ENCODE results near the gene ACSF2.
"Not testable (repeated sequence)": the region's sequence is repeated elsewhere in the genome, so short reads cannot be mapped to it uniquely, and the experiment has no call there.

ACSF2 gene

DNA sequence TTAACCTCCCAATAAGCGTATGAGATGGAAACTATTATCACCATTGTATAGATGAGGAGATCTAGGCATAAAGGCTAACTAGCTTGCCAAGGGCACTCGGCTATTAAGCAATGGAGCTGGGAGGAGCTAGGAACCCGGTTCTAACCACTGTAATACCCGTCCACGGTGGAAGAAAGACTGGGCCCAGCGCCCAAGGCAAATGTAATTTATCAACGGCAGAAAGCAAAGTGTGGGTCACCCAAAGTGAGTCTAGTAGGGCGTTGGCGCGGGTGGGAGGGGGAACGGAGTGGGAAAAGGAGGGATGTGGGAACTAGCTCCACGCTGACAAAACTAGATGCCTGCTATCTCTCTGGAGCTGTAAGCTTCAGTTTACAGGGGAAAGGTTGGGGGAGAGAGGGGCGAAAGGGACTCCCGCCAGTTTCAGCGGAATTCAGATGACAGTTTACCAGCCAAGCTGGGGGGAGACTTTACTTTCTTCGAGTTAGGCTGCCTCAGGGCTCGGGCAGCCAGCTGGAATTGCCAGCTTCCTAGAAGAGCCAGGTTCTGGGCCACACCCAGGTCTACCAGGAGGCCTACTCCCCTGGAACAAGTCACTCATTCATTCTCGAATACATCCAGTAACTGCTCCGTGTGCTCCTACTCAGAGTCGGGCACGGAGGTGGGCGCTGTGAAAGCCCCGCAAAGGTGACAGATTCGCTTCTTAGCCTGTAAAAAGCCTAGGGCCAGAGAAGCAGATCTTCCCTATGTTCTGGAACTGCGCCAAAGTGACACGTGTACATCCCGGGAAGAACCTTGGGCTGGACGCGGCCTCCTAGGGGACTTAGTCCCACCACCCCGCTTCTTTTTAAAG, 29.5 kb upstream of the ACSF2 start:
- DNase-seq (ENCODE audit: low read depth), result no peak
- TF ChIP-seq, protein P1, sequence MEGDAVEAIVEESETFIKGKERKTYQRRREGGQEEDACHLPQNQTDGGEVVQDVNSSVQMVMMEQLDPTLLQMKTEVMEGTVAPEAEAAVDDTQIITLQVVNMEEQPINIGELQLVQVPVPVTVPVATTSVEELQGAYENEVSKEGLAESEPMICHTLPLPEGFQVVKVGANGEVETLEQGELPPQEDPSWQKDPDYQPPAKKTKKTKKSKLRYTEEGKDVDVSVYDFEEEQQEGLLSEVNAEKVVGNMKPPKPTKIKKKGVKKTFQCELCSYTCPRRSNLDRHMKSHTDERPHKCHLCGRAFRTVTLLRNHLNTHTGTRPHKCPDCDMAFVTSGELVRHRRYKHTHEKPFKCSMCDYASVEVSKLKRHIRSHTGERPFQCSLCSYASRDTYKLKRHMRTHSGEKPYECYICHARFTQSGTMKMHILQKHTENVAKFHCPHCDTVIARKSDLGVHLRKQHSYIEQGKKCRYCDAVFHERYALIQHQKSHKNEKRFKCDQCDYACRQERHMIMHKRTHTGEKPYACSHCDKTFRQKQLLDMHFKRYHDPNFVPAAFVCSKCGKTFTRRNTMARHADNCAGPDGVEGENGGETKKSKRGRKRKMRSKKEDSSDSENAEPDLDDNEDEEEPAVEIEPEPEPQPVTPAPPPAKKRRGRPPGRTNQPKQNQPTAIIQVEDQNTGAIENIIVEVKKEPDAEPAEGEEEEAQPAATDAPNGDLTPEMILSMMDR (conservative IDR thresholded peaks at IDR 0.05; ENCODE audit: low read depth, low read length), result no peak

DNA sequence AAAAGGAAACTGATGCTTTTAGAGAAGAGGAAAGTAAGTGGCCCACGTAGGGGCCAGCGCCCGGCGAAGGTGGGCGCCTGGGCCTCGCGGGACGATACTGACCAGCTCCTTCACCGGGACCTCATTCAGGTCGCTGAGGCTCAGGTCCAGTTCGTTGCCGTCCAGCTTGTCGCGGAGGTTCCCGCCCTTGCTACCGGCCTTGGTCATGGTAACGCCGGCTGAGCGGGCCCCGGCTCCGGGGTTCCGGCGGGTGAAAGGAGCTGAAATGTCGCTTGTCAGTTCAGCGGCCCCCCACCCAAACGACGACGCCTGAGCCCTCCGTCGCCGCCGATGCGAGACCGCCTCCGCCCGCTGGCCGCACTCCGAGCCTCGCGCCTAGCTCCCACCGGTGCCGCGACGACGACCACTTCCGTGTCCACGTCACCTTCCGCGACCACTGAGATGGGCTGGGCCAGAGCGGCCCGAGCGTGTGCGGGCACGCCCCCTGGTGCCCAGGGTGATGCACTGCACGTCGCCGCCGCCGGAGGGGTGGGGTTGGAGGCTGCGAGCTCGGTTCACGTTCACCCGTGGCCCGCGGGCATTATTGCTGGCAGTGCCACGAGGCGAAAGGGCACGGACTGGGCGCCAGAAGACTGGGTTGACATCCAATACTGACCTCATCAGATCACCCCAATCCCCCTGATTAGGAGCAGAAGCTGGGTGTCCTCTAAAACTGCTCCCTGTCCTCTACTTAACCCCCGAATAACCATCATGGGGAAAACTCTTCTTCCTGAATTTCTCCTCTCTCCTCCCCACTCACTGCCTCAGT, 28.7 kb upstream of the ACSF2 start, which contains the start of gene LRRC59:
TSS of gene LRRC59 (minus strand) at position 413 of the 808 bp plus-strand sequence. CDS start at position 207, 206 bp downstream.
- DNase-seq (ENCODE audit: low read depth), result peak; percentile 33
- H3K4me3 ChIP-seq (ENCODE audit: low read length), result peak within 1 kb of the TSS; percentile 98
- TF ChIP-seq, protein P1 (conservative IDR thresholded peaks at IDR 0.05; ENCODE audit: low read depth, low read length), result peak; percentile 93

More for the DNA sequence above, 29.5 kb upstream of the ACSF2 start:
- H3K4me3 ChIP-seq (ENCODE audit: low read length), result peak overlapping the region; percentile 98

- peak overlapping the region; percentile 98 for H3K4me3 ChIP-seq (ENCODE audit: low read length)
- DNase-seq (ENCODE audit: low read depth), result no peak
- TF ChIP-seq, protein P1 (conservative IDR thresholded peaks at IDR 0.05; ENCODE audit: low read depth, low read length), result no peak
These were observed 28.1 kb upstream of the ACSF2 start for GRCh38 chr17:50397919-50398285.

DNA sequence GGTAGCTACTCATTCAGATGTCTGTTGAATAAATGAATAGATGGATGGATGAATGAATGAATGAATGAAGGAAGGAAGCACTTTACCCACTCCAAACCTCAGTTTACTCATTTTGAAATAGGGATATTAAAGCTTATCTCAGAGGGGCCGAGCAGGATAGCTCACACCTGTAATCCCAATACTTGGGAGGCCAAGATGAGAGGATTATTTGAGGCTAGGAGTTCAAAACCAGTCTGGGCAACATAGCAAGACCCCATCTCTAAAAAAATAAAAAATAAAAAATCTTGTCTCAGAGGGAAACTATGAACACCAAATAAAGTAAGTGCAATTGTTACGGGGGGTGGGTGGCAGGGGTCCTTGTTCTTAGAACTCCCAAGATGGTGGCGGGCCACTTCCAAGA, 27.3 kb upstream of the ACSF2 start:
- DNase-seq (ENCODE audit: low read depth), result not testable (repeated sequence)

DNA sequence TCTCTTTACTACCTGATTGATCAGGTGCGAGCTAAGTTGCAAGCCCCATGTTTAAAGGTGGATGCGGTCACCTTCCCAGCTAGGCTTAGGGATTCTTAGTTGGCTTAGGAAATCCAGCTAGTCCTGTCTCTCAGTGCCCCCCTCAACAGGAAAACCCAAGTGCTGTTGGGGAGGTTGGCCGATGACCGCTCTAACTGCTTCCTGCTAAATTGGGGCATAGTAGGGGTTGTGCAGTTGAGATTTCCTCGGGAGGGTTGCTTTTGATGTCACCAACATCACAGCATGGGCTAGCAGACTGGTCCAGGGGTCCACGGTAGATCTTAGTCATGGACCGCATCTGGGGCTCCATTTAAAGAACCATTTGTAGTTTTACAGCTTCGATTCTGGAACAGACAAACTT, 26.4 kb upstream of the ACSF2 start:
- not testable (repeated sequence) for H3K4me3 ChIP-seq (ENCODE audit: low read length); DNase-seq (ENCODE audit: low read depth)

More for the DNA sequence above, 27.3 kb upstream of the ACSF2 start:
- H3K4me3 ChIP-seq (ENCODE audit: low read length), result not testable (repeated sequence)

DNA sequence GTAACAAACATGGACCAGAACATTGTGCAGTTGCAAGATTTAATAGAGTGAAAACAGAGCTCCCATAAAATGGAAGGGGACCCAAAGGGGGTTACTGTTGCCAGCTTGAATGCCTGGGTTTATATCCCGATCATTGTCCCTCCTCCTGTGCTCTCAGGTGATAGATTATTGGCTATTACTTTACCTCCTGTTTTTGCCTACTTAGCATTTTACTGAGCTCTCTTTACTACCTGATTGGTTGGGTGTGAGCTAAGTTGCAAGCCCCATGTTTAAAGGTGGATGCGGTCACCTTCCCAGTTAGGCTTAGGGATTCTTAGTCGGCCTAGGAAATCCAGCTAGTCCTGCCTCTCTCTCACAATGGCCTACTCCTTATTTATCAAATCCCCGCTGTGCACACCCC, 20.7 kb upstream of the ACSF2 start:
- not testable (repeated sequence) for DNase-seq (ENCODE audit: low read depth); H3K4me3 ChIP-seq (ENCODE audit: low read length)

DNA sequence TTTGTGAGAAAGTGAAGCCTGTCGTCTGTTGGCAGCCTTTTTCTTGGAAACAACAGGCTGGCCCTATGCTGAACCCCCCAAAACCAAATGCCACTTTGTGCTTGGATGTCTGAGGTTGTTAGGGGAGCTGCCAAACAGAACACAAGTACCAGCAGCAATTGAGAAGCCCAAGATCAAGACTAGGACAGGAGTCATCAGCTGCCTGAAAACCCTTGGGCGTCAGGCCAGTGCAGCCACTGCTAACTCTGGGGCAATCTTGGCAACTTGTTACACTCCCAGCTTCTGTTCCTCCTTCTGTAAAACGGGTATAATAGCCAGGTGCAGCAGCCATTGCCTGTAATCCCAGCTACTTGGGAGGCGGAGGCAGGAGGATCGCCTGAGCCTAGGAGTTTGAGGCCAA, 19.4 kb upstream of the ACSF2 start:
- no peak for DNase-seq (ENCODE audit: low read depth)
- no peak overlapping the region for H3K4me3 ChIP-seq (ENCODE audit: low read length)
- TF ChIP-seq, protein P1 (conservative IDR thresholded peaks at IDR 0.05; ENCODE audit: low read depth, low read length), result no peak

GRCh38 chr17:50407921-50408320, 18.1 kb upstream of the ACSF2 start:
- TF ChIP-seq, protein P1 (conservative IDR thresholded peaks at IDR 0.05; ENCODE audit: low read depth, low read length), result no peak
- H3K4me3 ChIP-seq (ENCODE audit: low read length), result no peak overlapping the region
- no peak for DNase-seq (ENCODE audit: low read depth)
